Stimulated activated CD4-positive, alpha-beta T cell treated with anti-CD3 and anti-CD28 coated beads, Interleukin-15, amount 100 ng/mL, for 24 hours (primary cell): ENCODE results near the gene DDX47.

Experiments used
- DNase-seq: peaks from one replicate; pipeline ENCODE4 v3.0.0-alpha.2; 2020

DDX47 gene

GRCh38 chr12:12877153-12877768, 64.1 kb downstream of the DDX47 start:
- no peak for DNase-seq

GRCh38 chr12:12877781-12878455, 64.8 kb downstream of the DDX47 start:
- no peak for DNase-seq
